CD14-positive monocyte (primary cell): ENCODE measurements around the gene ARHGEF11. TPM values are rescaled to one million over a fixed set of nuclear protein-coding genes. Genes with fewer than 3 reads are reported as not detected.

ENCODE experiments used
- DNase-seq, 3 donors: peaks; one replicate each; pipeline ENCODE4 v3.0.0-alpha.2; 2011 to 2022
- H2AFZ ChIP-seq: 2 replicates; pipeline ENCODE4 v1.6.0; 2012; ENCODE audit warnings: mild to moderate bottlenecking, low read depth, low read length, inconsistent platforms; ENCODE audit not compliant: insufficient read depth, poor library complexity, severe bottlenecking
- H3K27ac ChIP-seq, 2 donors: 1 replicate in 1 of 2; 2 replicates in 1 of 2; pipeline ENCODE4 v1.5.1; 2012 to 2013; ENCODE audit warnings: low read length in 2 of 2, control low read depth in 1 of 2, inconsistent platforms in 1 of 2, low read depth in 1 of 2, mild to moderate bottlenecking in 1 of 2
- H3K27me3 ChIP-seq, 2 donors: one replicate each; pipeline versions ENCODE4 v1.6.0 to v1.6.1; 2011 to 2013; ENCODE audit warnings: low read length in 2 of 2; ENCODE audit not compliant: control insufficient read depth in 2 of 2, insufficient read depth in 2 of 2
- H3K36me3 ChIP-seq, 2 donors: replicated peaks in 1 of 2; 1 replicate in 1 of 2; 2 replicates in 1 of 2; pipeline versions ENCODE4 v1.5.1 to v1.6.1; 2012 to 2013; ENCODE audit warnings: low read length in 2 of 2, control low read depth in 1 of 2, inconsistent platforms in 1 of 2, mild to moderate bottlenecking in 1 of 2; ENCODE audit not compliant: insufficient read depth in 2 of 2, control insufficient read depth in 1 of 2
- H3K4me1 ChIP-seq, 2 donors: 1 replicate in 1 of 2; 2 replicates in 1 of 2; pipeline versions ENCODE4 v1.5.1 to v1.6.1; 2012 to 2013; ENCODE audit warnings: low read length in 2 of 2, control low read depth in 1 of 2, inconsistent platforms in 1 of 2, mild to moderate bottlenecking in 1 of 2, moderate library complexity in 1 of 2; ENCODE audit not compliant: insufficient read depth in 2 of 2, control insufficient read depth in 1 of 2
- H3K4me2 ChIP-seq: replicated peaks from 2 replicates; pipeline ENCODE3; 2012; ENCODE audit warnings: low read length, moderate library complexity, mild to moderate bottlenecking; ENCODE audit not compliant: poor library complexity, severe bottlenecking; ENCODE audit errors: extremely low read depth
- H3K4me3 ChIP-seq, 3 experiments: fragments of 200-600 bp in 1 of 3; sonication (generic) in 1 of 3; replicated peaks in 1 of 3; 1 replicate in 2 of 3; 2 replicates in 1 of 3; pipeline ENCODE4 v1.5.1; 2011 to 2013; ENCODE audit warnings: low read length in 3 of 3, mild to moderate bottlenecking in 3 of 3, control low read depth in 2 of 3, low read depth in 2 of 3, inconsistent platforms in 1 of 3, moderate library complexity in 1 of 3
- H3K79me2 ChIP-seq: 2 replicates; pipeline ENCODE4 v1.6.0; 2012; ENCODE audit warnings: mild to moderate bottlenecking, control low read depth, inconsistent platforms, low read length, moderate library complexity; ENCODE audit not compliant: insufficient read depth
- H3K9ac ChIP-seq: 2 replicates; pipeline ENCODE4 v1.6.0; 2017; ENCODE audit warnings: low read length, mild to moderate bottlenecking; ENCODE audit not compliant: insufficient read depth, poor library complexity, severe bottlenecking
- H3K9me3 ChIP-seq, 2 donors: replicated peaks in 1 of 2; 1 replicate in 1 of 2; 2 replicates in 1 of 2; pipeline versions ENCODE4 v1.5.1 to v1.6.1; 2012 to 2013; ENCODE audit warnings: low read length in 2 of 2, control low read depth in 1 of 2; ENCODE audit not compliant: control insufficient read depth in 1 of 2, insufficient read depth in 1 of 2
- H4K20me1 ChIP-seq: 2 replicates; pipeline ENCODE4 v1.6.0; 2012; ENCODE audit warnings: mild to moderate bottlenecking, low read length, control low read depth, moderate library complexity; ENCODE audit not compliant: insufficient read depth
- H3K27ac Mint-ChIP-seq, 7 donors: one replicate each; pipeline ENCODE4 v1.8.0; 2020; ENCODE audit warnings: mild to moderate bottlenecking in 7 of 7, mixed read lengths in 7 of 7, moderate library complexity in 6 of 7, inconsistent platforms in 2 of 7
- H3K27me3 Mint-ChIP-seq, 3 donors: one replicate each; pipeline ENCODE4 v1.8.0; 2021 to 2022; ENCODE audit warnings: low read depth in 3 of 3, mild to moderate bottlenecking in 3 of 3, mixed read lengths in 3 of 3, moderate library complexity in 3 of 3, inconsistent platforms in 1 of 3
- H3K36me3 Mint-ChIP-seq, 2 donors: one replicate each; pipeline ENCODE4 v1.8.0; 2020; ENCODE audit warnings: mixed read lengths in 2 of 2, inconsistent platforms in 1 of 2, mild to moderate bottlenecking in 1 of 2
- H3K4me1 Mint-ChIP-seq: one replicate; pipeline ENCODE4 v1.8.0; 2020; ENCODE audit warnings: mild to moderate bottlenecking, mixed read lengths
- H3K4me3 Mint-ChIP-seq, 2 donors: one replicate each; pipeline ENCODE4 v1.8.0; 2020; ENCODE audit warnings: mild to moderate bottlenecking in 2 of 2, mixed read lengths in 2 of 2, moderate library complexity in 1 of 2
- H3K9me3 Mint-ChIP-seq, 7 donors: one replicate each; pipeline ENCODE4 v1.8.0; 2020 to 2022; ENCODE audit warnings: mixed read lengths in 7 of 7, mild to moderate bottlenecking in 6 of 7, moderate library complexity in 6 of 7, inconsistent platforms in 2 of 7
- CTCF ChIP-seq: fragments of 200-600 bp; IDR thresholded peaks from one replicate; pipeline ENCODE4 v1.8.0; 2022; ENCODE audit warnings: antibody characterized with exemption, mild to moderate bottlenecking
- WGBS: methylation state at CpG from one replicate; pipeline ENCODE4 v1.1.5; 2013; ENCODE audit warnings: missing lambda C conversion rate; ENCODE audit not compliant: insufficient coverage; 5-methylcytosine and 5-hydroxymethylcytosine counted together
- intact Hi-C, 2 donors: fragments of 100-400 bp; cut with micrococcal nuclease; formaldehyde crosslinking; loops; one replicate each; pipeline versions ENCODE4 v1.15.0 to v1.15.1; 2023
- polyA plus RNA-seq, 3 donors: library from polyadenylated mRNA; depleted of rRNA in 1 of 3; unstranded in 2 of 3; stranded (reverse) in 1 of 3; fragments of 300-500 nt in 2 of 3; fragments of >200 nt in 1 of 3; fragmentation: Illumina TruSeq in 2 of 3; gene quantifications; 1 replicate in 2 of 3; 2 replicates in 1 of 3; pipeline ENCODE4 v1.2.3, GENCODE V29; 2012 to 2021

The ARHGEF11 gene
- polyA plus RNA-seq, 3 donors = 17.0 to 78.5 (median 17.7) TPM

- intact Hi-C loops = no loop called here
- Mint-ChIP-seq H3K9me3 (peaks cover 0 to 3% (median 0%) of the 10 kb centered on the region in 7 donors), H3K4me3 (no peak overlapping the region), H3K27ac (no peak overlapping the region), H3K27me3 (peaks cover 0 to 3% (median 0%) of the 10 kb centered on the region in 3 donors), H3K36me3 (peaks cover 5 to 12% of the 10 kb centered on the region in 2 donors), H3K4me1 (peaks cover 12% of the 10 kb centered on the region)
- peaks cover 24% of the 10 kb centered on the region for H3K79me2 ChIP-seq
- peaks cover 93% of the 10 kb centered on the region for H4K20me1 ChIP-seq
- DNase-seq = no peak
- no peak overlapping the region for H3K4me3 ChIP-seq
- no peaks in the 10 kb centered on the region for H3K4me1 ChIP-seq
- no peak overlapping the region for H3K4me2 ChIP-seq
- no peak for TF ChIP-seq CTCF
- H3K36me3 ChIP-seq = no peaks in the 10 kb centered on the region
- H3K27me3 ChIP-seq = no peaks in the 10 kb centered on the region
- H3K27ac ChIP-seq = no peak overlapping the region
- WGBS = 93% methylated on average over 2 of the region's 5 CpGs
- no peak overlapping the region for H3K9ac ChIP-seq
- no peak overlapping the region for H2AFZ ChIP-seq
- no peaks in the 10 kb centered on the region for H3K9me3 ChIP-seq
Measured at GRCh38 chr1:157000686-157001085, 44.9 kb downstream of the ARHGEF11 start.

- no peak for TF ChIP-seq CTCF
- Histone ChIP-seq H3K27me3 (no peaks in the 10 kb centered on the region), H3K4me3 (no peak overlapping the region), H3K4me1 (no peaks in the 10 kb centered on the region), H3K79me2 (peaks cover 22% of the 10 kb centered on the region), H3K4me2 (no peak overlapping the region), H2AFZ (no peak overlapping the region), H3K9me3 (no peaks in the 10 kb centered on the region), H3K9ac (no peak overlapping the region), H3K36me3 (no peaks in the 10 kb centered on the region), H3K27ac (no peak overlapping the region), H4K20me1 (peaks cover 93% of the 10 kb centered on the region)
- no peak overlapping the region for H3K4me3 Mint-ChIP-seq
- peak overlapping the region in 2 of 7 donors; percentile 4 to 68 for H3K27ac Mint-ChIP-seq
- no peaks in the 10 kb centered on the region for H3K9me3 Mint-ChIP-seq
- DNase-seq = no peak
- WGBS = 75% methylated on average over 4 of the region's 9 CpGs
- intact Hi-C loops = no loop called here
- peaks cover 8 to 12% of the 10 kb centered on the region in 2 donors for H3K36me3 Mint-ChIP-seq
- H3K27me3 Mint-ChIP-seq = no peaks in the 10 kb centered on the region
- peaks cover 3% of the 10 kb centered on the region for H3K4me1 Mint-ChIP-seq
Measured at GRCh38 chr1:156999596-157000320, 45.8 kb downstream of the ARHGEF11 start.
